Left ventricle myocardium inferior (tissue), 1 donor: ENCODE measurements around the gene GOPC. TPM values are rescaled to one million over a fixed set of nuclear protein-coding genes. Genes with fewer than 3 reads are reported as not detected.

Experiments used
- DNase-seq: peaks from one replicate; pipeline ENCODE4 v3.0.0-alpha.2; 2020
- H3K27ac ChIP-seq: fragments of 200-600 bp; replicated peaks from 2 replicates; pipeline ENCODE4 v1.8.0; 2021
- H3K27me3 ChIP-seq: fragments of 200-600 bp; 2 replicates; pipeline ENCODE4 v1.8.0; 2021; ENCODE audit warnings: low read depth
- H3K36me3 ChIP-seq: fragments of 200-600 bp; 2 replicates; pipeline ENCODE4 v1.8.0; 2021
- H3K4me1 ChIP-seq: fragments of 200-600 bp; 2 replicates; pipeline ENCODE4 v1.8.0; 2021
- H3K4me3 ChIP-seq: fragments of 200-600 bp; 2 replicates; pipeline ENCODE4 v1.8.0; 2021; ENCODE audit warnings: mild to moderate bottlenecking, moderate library complexity
- H3K9me3 ChIP-seq: fragments of 200-600 bp; replicated peaks from 2 replicates; pipeline ENCODE4 v1.8.0; 2021
- CTCF ChIP-seq: fragments of 200-600 bp; IDR thresholded peaks from 2 replicates; pipeline ENCODE4 v1.8.0; 2021; ENCODE audit warnings: antibody characterized with exemption, mild to moderate bottlenecking, borderline replicate concordance
- intact Hi-C: fragments of 100-400 bp; cut with micrococcal nuclease; formaldehyde crosslinking; loops from one replicate; pipeline ENCODE4 v1.11.0; 2022
- total RNA-seq: library from RNA; stranded (reverse); fragmentation: NEBNext Ultra II Directional; extraction: Animal tissue kit (Norgen Biotek cat#: 25700); gene quantifications from one replicate; pipeline ENCODE4 v1.2.1, GENCODE V29; 2021
- donor health status: DM: no; HTN: yes; CAD: no; lungs with severe emphysema.

Gene GOPC
- total RNA-seq, 1 donor from 2014 or later, result 22.7 TPM

GRCh38 chr6:117624869-117625481 lies 22.7 kb upstream of the GOPC start:
- no peak for DNase-seq
- H3K4me3 ChIP-seq, result no peak overlapping the region
- H3K27me3 ChIP-seq, result no peaks in the 10 kb centered on the region
- TF ChIP-seq CTCF, result no peak
- no peak overlapping the region for H3K27ac ChIP-seq
- no peaks in the 10 kb centered on the region for H3K4me1 ChIP-seq
- H3K9me3 ChIP-seq, result peaks cover 41% of the 10 kb centered on the region
- no peaks in the 10 kb centered on the region for H3K36me3 ChIP-seq
- intact Hi-C loops, result no loop called here

GRCh38 chr6:117619178-117619577 lies 16.9 kb upstream of the GOPC start:
- DNase-seq, result no peak
- intact Hi-C loops, result no loop called here
- peaks cover 4% of the 10 kb centered on the region for H3K9me3 ChIP-seq
- no peak overlapping the region for H3K27ac ChIP-seq
- TF ChIP-seq CTCF, result no peak
- no peaks in the 10 kb centered on the region for H3K27me3 ChIP-seq
- no peaks in the 10 kb centered on the region for H3K4me1 ChIP-seq
- H3K4me3 ChIP-seq, result no peak overlapping the region
- no peaks in the 10 kb centered on the region for H3K36me3 ChIP-seq

GRCh38 chr6:117617210-117618035 lies 15.1 kb upstream of the GOPC start:
- peaks cover 2% of the 10 kb centered on the region for H3K27me3 ChIP-seq
- no peak overlapping the region for H3K4me3 ChIP-seq
- no peak overlapping the region for H3K27ac ChIP-seq
- no peak for TF ChIP-seq CTCF
- H3K4me1 ChIP-seq, result no peaks in the 10 kb centered on the region
- H3K36me3 ChIP-seq, result no peaks in the 10 kb centered on the region
- DNase-seq, result no peak
- no peaks in the 10 kb centered on the region for H3K9me3 ChIP-seq
- intact Hi-C loops, result no loop called here

GRCh38 chr6:117616391-117617209 lies 14.3 kb upstream of the GOPC start:
- no peak for DNase-seq
- no peak overlapping the region for H3K27ac ChIP-seq
- no peaks in the 10 kb centered on the region for H3K4me1 ChIP-seq
- TF ChIP-seq CTCF, result no peak
- intact Hi-C loops, result no loop called here
- H3K36me3 ChIP-seq, result no peaks in the 10 kb centered on the region
- H3K4me3 ChIP-seq, result no peak overlapping the region
- H3K9me3 ChIP-seq, result no peaks in the 10 kb centered on the region
- H3K27me3 ChIP-seq, result peaks cover 10% of the 10 kb centered on the region

GRCh38 chr6:117615750-117616390 lies 13.6 kb upstream of the GOPC start:
- Histone ChIP-seq H3K4me3 (no peak overlapping the region), H3K27ac (no peak overlapping the region), H3K4me1 (no peaks in the 10 kb centered on the region), H3K27me3 (peaks cover 11% of the 10 kb centered on the region), H3K36me3 (no peaks in the 10 kb centered on the region), H3K9me3 (no peaks in the 10 kb centered on the region)
- intact Hi-C loops, result no loop called here
- TF ChIP-seq CTCF, result no peak
- no peak for DNase-seq
